AG20443 (cell line): Measurements from ENCODE around the gene IER3.

Experiments
- DNase-seq: peaks from one replicate; pipeline ENCODE4 v3.0.0; 2012; ENCODE audit warnings: low spot score, mixed read lengths

The IER3 gene

DNA sequence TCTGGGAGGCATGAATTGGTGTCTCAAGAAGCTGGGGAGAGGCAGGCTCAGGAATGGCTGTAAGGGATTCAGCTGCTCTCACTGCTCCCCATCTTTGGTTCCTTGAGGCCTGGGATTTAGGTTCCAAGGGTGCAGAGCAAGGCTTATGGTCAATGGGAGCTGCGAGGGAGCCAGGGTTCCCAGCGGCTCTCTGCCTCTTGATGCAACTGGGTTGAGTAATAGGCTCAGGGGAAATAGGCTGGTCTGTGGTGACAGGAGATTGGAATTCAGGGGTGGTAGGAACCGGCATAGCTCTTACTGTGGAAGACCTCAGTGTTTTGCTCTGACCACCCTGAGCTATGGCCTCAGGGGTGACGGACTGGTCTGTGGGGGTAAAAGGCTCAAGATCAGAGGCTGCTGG, 40.5 kb downstream of the IER3 start:
- DNase-seq, result no peak

DNA sequence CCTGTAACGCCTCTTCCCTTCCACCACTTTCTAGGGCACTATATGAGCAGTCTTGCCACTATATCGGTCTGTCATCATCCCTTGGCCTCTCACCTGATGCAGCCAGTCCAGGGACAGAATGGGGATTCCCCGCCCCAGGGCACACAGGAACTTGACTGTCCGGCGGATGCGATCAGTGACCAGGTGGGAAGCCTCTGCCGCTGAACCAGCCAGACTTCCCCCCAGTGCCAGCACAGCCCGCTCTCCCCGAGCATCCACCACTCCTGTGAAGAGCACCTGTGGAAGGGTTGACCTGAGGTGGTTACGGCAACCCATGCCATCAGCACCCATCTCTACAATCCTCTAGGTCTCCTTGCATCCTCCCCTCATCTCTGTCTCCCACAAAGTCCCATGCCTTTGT, 41.3 kb downstream of the IER3 start:
- DNase-seq, result no peak

DNA sequence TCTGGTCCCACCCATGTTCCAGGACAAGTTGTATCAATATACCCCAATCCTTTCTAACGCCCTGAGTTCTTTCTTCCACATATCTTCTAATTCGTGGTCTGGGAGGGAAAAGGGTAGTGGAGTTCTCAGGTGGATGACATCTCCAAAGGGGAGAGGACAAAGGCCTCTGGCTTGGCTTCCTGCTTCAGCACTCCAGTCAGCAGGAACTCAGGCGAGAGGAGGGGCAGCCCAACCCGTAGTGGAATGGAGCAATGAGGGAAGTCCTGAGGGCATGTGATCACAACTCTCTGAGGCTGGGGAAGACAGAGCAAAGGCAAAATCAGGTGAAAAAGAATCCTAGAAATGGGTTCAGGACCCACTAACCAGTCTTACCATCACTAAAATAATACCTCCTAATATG, 44.0 kb downstream of the IER3 start:
- no peak for DNase-seq

DNA sequence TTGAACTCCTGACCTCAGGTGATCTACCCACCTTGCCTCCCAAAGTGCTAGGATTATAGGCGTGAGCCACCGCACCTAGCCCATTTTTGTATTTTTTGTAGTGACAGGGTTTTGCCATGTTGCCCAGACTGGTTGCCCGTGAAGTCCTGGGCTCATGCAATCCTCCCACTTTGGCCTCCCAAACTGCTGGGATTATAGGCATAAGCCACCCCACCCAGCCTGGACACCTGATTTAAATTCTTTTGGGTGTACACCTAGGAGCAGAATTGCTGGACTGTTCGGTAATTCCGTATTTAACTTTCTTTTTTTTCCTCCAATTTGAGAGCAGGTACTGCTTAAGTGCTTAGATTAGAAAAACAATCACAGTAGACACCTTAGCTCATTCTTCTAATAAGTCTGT, 47.9 kb downstream of the IER3 start:
- no peak for DNase-seq
